OCI-LY3 (cell line): ENCODE measurements around the gene FMNL2.

Experiments used
- H2AFZ ChIP-seq: fragments of 200-600, 300-600 bp; shearing (Covaris generic); 2 replicates; pipeline ENCODE4 v1.6.0; 2014; ENCODE audit warnings: antibody characterized with exemption, low read depth, low read length
- H3K27ac ChIP-seq: fragments of 200-600, 300-600 bp; sonication (generic); 2 replicates; pipeline ENCODE4 v1.5.1; 2014; ENCODE audit warnings: mild to moderate bottlenecking, low read length, moderate library complexity, mixed read lengths
- H3K27me3 ChIP-seq: fragments of 200-600, 300-600 bp; sonication (generic); 2 replicates; pipeline ENCODE4 v1.6.1; 2014; ENCODE audit warnings: low read depth, low read length, mixed read lengths
- H3K36me3 ChIP-seq: fragments of 200-600, 300-600 bp; sonication (generic); replicated peaks from 2 replicates; pipeline ENCODE3; 2014; ENCODE audit warnings: low read depth, low read length, mixed read lengths
- H3K4me1 ChIP-seq: fragments of 300-600, 200-600 bp; sonication (generic); 2 replicates; pipeline ENCODE4 v1.6.1; 2014; ENCODE audit warnings: low read length, mixed read lengths
- H3K4me2 ChIP-seq: fragments of 200-600, 300-600 bp; sonication (generic); 2 replicates; pipeline ENCODE4 v1.6.1; 2014; ENCODE audit warnings: low read length, mixed read lengths
- H3K4me3 ChIP-seq: fragments of 300-600, 200-600 bp; sonication (generic); 2 replicates; pipeline ENCODE4 v1.5.1; 2014; ENCODE audit warnings: antibody characterized with exemption, mild to moderate bottlenecking, low read length, moderate library complexity
- H3K79me2 ChIP-seq: fragments of 300-600, 200-600 bp; shearing (Covaris generic); 2 replicates; pipeline ENCODE4 v1.6.1; 2014; ENCODE audit warnings: mild to moderate bottlenecking, low read length, mixed read lengths
- H3K9ac ChIP-seq: fragments of 300-600, 200-600 bp; shearing (Covaris generic); 2 replicates; pipeline ENCODE4 v1.6.0; 2014; ENCODE audit warnings: mild to moderate bottlenecking, low read length, moderate library complexity
- H3K9me3 ChIP-seq: fragments of 200-600, 300-600 bp; shearing (Covaris generic); 2 replicates; pipeline ENCODE4 v1.6.1; 2014; ENCODE audit warnings: low read length, mixed read lengths; ENCODE audit not compliant: insufficient read depth
- H4K20me1 ChIP-seq: fragments of 200-600, 300-600 bp; sonication (generic); 2 replicates; pipeline ENCODE4 v1.6.1; 2016; ENCODE audit warnings: low read length, mixed read lengths; ENCODE audit not compliant: insufficient read depth
- CTCF ChIP-seq: fragments of 200-600, 300-600 bp; sonication (generic); IDR thresholded peaks from 2 replicates; pipeline ENCODE4 v1.5.1; 2014; ENCODE audit warnings: antibody characterized with exemption, low read length, low read depth
- EZH2phosphoT487 ChIP-seq: fragments of 200-600 bp; shearing (Covaris generic); IDR thresholded peaks from 2 replicates; pipeline ENCODE4 v1.6.1; 2018; ENCODE audit warnings: antibody characterized with exemption, mixed run types, low read depth

Gene FMNL2

DNA sequence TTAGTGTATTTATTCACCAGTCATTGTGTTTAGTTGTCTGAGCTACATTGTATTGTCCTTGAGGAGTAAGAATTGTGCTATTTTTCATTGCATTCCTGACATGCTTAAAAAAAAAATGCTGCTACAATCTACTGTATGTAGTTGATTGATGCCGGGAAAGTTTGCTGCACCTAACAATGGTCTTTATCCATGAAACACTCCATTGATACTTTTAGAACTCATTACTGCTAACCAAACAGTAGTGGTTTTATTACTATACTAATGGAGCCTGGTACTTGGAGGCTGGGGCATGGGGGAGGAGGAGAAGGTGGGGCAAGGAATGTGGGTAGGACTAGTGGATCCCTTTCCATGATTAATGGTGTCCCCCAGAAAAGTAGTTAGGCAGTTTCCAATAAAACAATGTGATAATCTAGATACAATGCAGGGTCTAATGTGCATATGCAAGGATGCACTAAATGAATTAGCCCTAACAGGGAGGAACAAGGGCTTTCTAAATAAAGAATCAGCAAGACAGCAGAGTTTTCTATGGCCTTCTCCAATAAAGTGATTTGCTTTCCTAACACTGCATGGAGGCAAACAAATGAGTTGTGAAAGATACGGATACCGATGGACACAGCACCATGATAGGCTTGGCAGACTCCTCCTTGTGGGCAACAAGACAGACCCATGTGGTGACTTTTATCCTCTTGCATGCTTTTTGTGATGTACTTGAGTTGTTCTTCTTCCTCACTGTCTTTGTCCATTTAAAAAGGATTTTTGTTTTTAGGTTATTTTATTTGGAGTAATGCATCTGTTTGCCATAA is 78.5 kb downstream of the FMNL2 start:
- H3K36me3 ChIP-seq: no peaks in the 10 kb centered on the region
- H3K4me1 ChIP-seq: peaks cover 16% of the 10 kb centered on the region
- no peak overlapping the region for H3K4me3 ChIP-seq
- no peaks in the 10 kb centered on the region for H4K20me1 ChIP-seq
- no peak overlapping the region for H3K9ac ChIP-seq
- H2AFZ ChIP-seq: no peak overlapping the region
- no peak overlapping the region for H3K27ac ChIP-seq
- no peaks in the 10 kb centered on the region for H3K79me2 ChIP-seq
- H3K27me3 ChIP-seq: no peaks in the 10 kb centered on the region
- TF ChIP-seq CTCF (no peak), EZH2phosphoT487 (no peak)
- H3K9me3 ChIP-seq: no peaks in the 10 kb centered on the region
- H3K4me2 ChIP-seq: no peak overlapping the region

- H2AFZ ChIP-seq: no peak overlapping the region
- no peak overlapping the region for H3K4me2 ChIP-seq
- no peaks in the 10 kb centered on the region for H3K36me3 ChIP-seq
- no peak overlapping the region for H3K4me3 ChIP-seq
- no peak overlapping the region for H3K27ac ChIP-seq
- TF ChIP-seq CTCF (no peak), EZH2phosphoT487 (no peak)
- H3K4me1 ChIP-seq: peaks cover 29% of the 10 kb centered on the region
- no peaks in the 10 kb centered on the region for H3K79me2 ChIP-seq
- H4K20me1 ChIP-seq: no peaks in the 10 kb centered on the region
- H3K9ac ChIP-seq: no peak overlapping the region
- no peaks in the 10 kb centered on the region for H3K27me3 ChIP-seq
- H3K9me3 ChIP-seq: no peaks in the 10 kb centered on the region
These were observed 80.3 kb downstream of the FMNL2 start for GRCh38 chr2:152415231-152415642.

- no peaks in the 10 kb centered on the region for H3K36me3 ChIP-seq
- no peak overlapping the region for H3K4me3 ChIP-seq
- peaks cover 29% of the 10 kb centered on the region for H3K4me1 ChIP-seq
- H3K9ac ChIP-seq: no peak overlapping the region
- no peak for TF ChIP-seq CTCF
- no peak for TF ChIP-seq EZH2phosphoT487
- no peak overlapping the region for H3K4me2 ChIP-seq
- no peak overlapping the region for H2AFZ ChIP-seq
- no peaks in the 10 kb centered on the region for H3K79me2 ChIP-seq
- H3K27me3 ChIP-seq: no peaks in the 10 kb centered on the region
- no peaks in the 10 kb centered on the region for H4K20me1 ChIP-seq
- H3K9me3 ChIP-seq: no peaks in the 10 kb centered on the region
- H3K27ac ChIP-seq: no peak overlapping the region
These were observed 80.8 kb downstream of the FMNL2 start for GRCh38 chr2:152415796-152416195.

DNA sequence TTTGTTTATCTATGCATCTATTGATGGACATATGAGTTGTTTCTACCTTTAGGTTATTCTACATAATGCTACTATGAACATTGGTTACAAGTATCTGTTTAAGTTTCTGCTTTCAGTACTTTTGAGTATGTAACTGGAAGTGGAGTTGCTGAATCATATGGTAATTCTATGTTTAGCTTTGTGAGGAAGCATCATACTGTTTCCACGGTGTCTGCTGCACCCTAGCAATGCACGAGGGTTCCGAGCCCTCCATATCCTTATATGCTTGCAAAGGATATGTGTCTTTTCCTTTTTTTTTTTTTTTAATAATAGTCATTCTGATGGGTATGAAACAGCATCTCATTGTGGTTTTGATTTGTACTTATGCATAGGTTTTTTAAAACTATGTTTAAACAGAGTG is 83.7 kb downstream of the FMNL2 start:
- no peaks in the 10 kb centered on the region for H3K79me2 ChIP-seq
- no peak overlapping the region for H3K27ac ChIP-seq
- peaks cover 40% of the 10 kb centered on the region for H3K4me1 ChIP-seq
- H3K27me3 ChIP-seq: no peaks in the 10 kb centered on the region
- no peak overlapping the region for H2AFZ ChIP-seq
- no peaks in the 10 kb centered on the region for H3K36me3 ChIP-seq
- no peak overlapping the region for H3K4me3 ChIP-seq
- H4K20me1 ChIP-seq: no peaks in the 10 kb centered on the region
- TF ChIP-seq CTCF (peak; percentile 40), EZH2phosphoT487 (no peak)
- no peak overlapping the region for H3K9ac ChIP-seq
- H3K4me2 ChIP-seq: peak overlapping the region; percentile 16
- H3K9me3 ChIP-seq: no peaks in the 10 kb centered on the region
